GM23338 (cell line): ENCODE results near the gene GP1BB. TPM values are rescaled to one million over a fixed set of nuclear protein-coding genes. Genes with fewer than 3 reads are reported as not detected.

Experiments
- ATAC-seq: fragments of 200-7000 bp; cut with Tn5 transposase; 3 replicates; pipeline ENCODE4 v1.9.1; 2020
- DNase-seq: peaks from one replicate; pipeline ENCODE4 v3.0.0-alpha.2; 2015; ENCODE audit warnings: low spot score
- H2AFZ ChIP-seq: fragments of 200-600 bp; sonication (generic); 2 replicates; pipeline ENCODE4 v1.8.0; 2016; ENCODE audit warnings: antibody characterized with exemption, mild to moderate bottlenecking, moderate library complexity
- H3F3A ChIP-seq: fragments of 200-600 bp; sonication (generic); replicated peaks from 2 replicates; pipeline ENCODE4 v1.8.0; 2017; ENCODE audit warnings: antibody characterized with exemption, mixed run types, low read depth
- H3K27ac ChIP-seq: fragments of 200-600 bp; sonication (generic); 2 replicates; pipeline ENCODE4 v1.6.1; 2016; ENCODE audit warnings: low read depth
- H3K27me3 ChIP-seq: fragments of 200-600 bp; sonication (generic); 2 replicates; pipeline ENCODE4 v1.8.0; 2016; ENCODE audit warnings: mild to moderate bottlenecking, mixed run types, moderate library complexity; ENCODE audit not compliant: insufficient read depth
- H3K36me3 ChIP-seq: fragments of 200-600 bp; sonication (generic); 2 replicates; pipeline ENCODE4 v1.8.0; 2016; ENCODE audit warnings: mild to moderate bottlenecking; ENCODE audit not compliant: insufficient read depth
- H3K4me1 ChIP-seq: fragments of 200-600 bp; sonication (generic); 2 replicates; pipeline ENCODE4 v1.8.0; 2016; ENCODE audit warnings: mild to moderate bottlenecking, moderate library complexity; ENCODE audit not compliant: insufficient read depth
- H3K4me2 ChIP-seq: fragments of 200-600 bp; sonication (generic); 2 replicates; pipeline ENCODE4 v1.7.1; 2017; ENCODE audit warnings: mixed run types
- H3K4me3 ChIP-seq: fragments of 200-600 bp; sonication (generic); 2 replicates; pipeline ENCODE4 v1.6.1; 2016; ENCODE audit warnings: mixed run types
- H3K79me2 ChIP-seq: fragments of 200-600 bp; sonication (generic); replicated peaks from 2 replicates; pipeline ENCODE4 v1.8.0; 2017; ENCODE audit warnings: mild to moderate bottlenecking; ENCODE audit not compliant: insufficient read depth
- H3K9me2 ChIP-seq: fragments of 200-600 bp; sonication (generic); 2 replicates; pipeline ENCODE4 v1.8.0; 2017; ENCODE audit not compliant: insufficient read depth
- H4K20me1 ChIP-seq: fragments of 200-600 bp; sonication (generic); replicated peaks from 2 replicates; pipeline ENCODE4 v1.8.0; 2017; ENCODE audit warnings: mild to moderate bottlenecking; ENCODE audit not compliant: insufficient read depth
- H3K27ac Mint-ChIP-seq: 2 replicates; pipeline ENCODE4 v1.8.0; 2020; ENCODE audit warnings: inconsistent platforms, mild to moderate bottlenecking, moderate library complexity, mixed read lengths
- H3K27me3 Mint-ChIP-seq: 3 replicates; pipeline ENCODE4 v1.8.0; 2022; ENCODE audit warnings: low read depth, mild to moderate bottlenecking, moderate library complexity, mixed read lengths, inconsistent platforms; ENCODE audit not compliant: insufficient read depth, poor library complexity
- H3K36me3 Mint-ChIP-seq: 3 replicates; pipeline ENCODE4 v1.8.0; 2021; ENCODE audit warnings: low read depth, mild to moderate bottlenecking, inconsistent platforms, moderate library complexity, mixed read lengths
- H3K4me1 Mint-ChIP-seq: 3 replicates; pipeline ENCODE4 v1.8.0; 2020; ENCODE audit warnings: mild to moderate bottlenecking, inconsistent platforms, mixed read lengths
- H3K4me3 Mint-ChIP-seq: 3 replicates; pipeline ENCODE4 v1.8.0; 2021; ENCODE audit warnings: moderate library complexity, mild to moderate bottlenecking, inconsistent platforms, mixed read lengths
- H3K9me3 Mint-ChIP-seq: 3 replicates; pipeline ENCODE4 v1.8.0; 2020; ENCODE audit warnings: moderate library complexity, mild to moderate bottlenecking, inconsistent platforms, mixed read lengths
- CREB1 ChIP-seq: fragments of 250-450 bp; sonication (Bioruptor Pico); IDR thresholded peaks from 2 replicates; pipeline ENCODE4 v1.5.0; 2020; ENCODE audit warnings: low read depth, mild to moderate bottlenecking, moderate library complexity
- EZH2 ChIP-seq: fragments of 200-600 bp; sonication (generic); IDR thresholded peaks from one replicate; pipeline ENCODE4 v1.8.0; 2017; ENCODE audit warnings: antibody characterized with exemption, mild to moderate bottlenecking, low read depth; ENCODE audit not compliant: unreplicated experiment
- EZH2phosphoT487 ChIP-seq: fragments of 200-600 bp; sonication (generic); IDR thresholded peaks from one replicate; pipeline ENCODE4 v1.8.1; 2018; ENCODE audit warnings: antibody characterized with exemption; ENCODE audit not compliant: unreplicated experiment
- JUNB ChIP-seq: IDR thresholded peaks from one replicate; pipeline ENCODE4 v1.6.1; 2016; ENCODE audit warnings: antibody characterized with exemption; ENCODE audit not compliant: unreplicated experiment
- NANOG ChIP-seq: IDR thresholded peaks from 2 replicates; pipeline ENCODE4 v1.6.1; 2016; ENCODE audit warnings: antibody characterized with exemption, borderline replicate concordance
- POLR2AphosphoS5 ChIP-seq: IDR thresholded peaks from 2 replicates; pipeline ENCODE4 v1.6.1; 2016; ENCODE audit warnings: antibody characterized with exemption, low read depth
- STAT1 ChIP-seq: IDR thresholded peaks from one replicate; pipeline ENCODE4 v1.6.1; 2016; ENCODE audit warnings: antibody characterized with exemption; ENCODE audit not compliant: unreplicated experiment
- ZNF114 ChIP-seq: fragments of 250-450 bp; sonication (Bioruptor Pico); IDR thresholded peaks from 2 replicates; pipeline ENCODE4 v1.5.0; 2020; ENCODE audit warnings: mild to moderate bottlenecking, moderate library complexity
- ZNF331 ChIP-seq: fragments of 250-450 bp; sonication (Bioruptor Pico); IDR thresholded peaks from 2 replicates; pipeline ENCODE4 v1.5.0; 2020; ENCODE audit warnings: low read depth, mild to moderate bottlenecking, moderate library complexity
- polyA plus RNA-seq: library from polyadenylated mRNA; unstranded; fragments of >200 nt; fragmentation: Nextera tagmentation; extraction: Ambion mirVana; gene quantifications from 2 replicates; pipeline ENCODE4 v1.2.1, GENCODE V29; 2016
- total RNA-seq: library from RNA; depleted of rRNA; stranded (reverse); fragments of >200 nt; shearing (Covaris generic); gene quantifications from 2 replicates; pipeline ENCODE4 v1.2.3, GENCODE V29; 2014
- TF ChIP-seq, protein P1 (sequence below), 2 experiments: fragments of 200-600 bp in 1 of 2; sonication (generic) in 1 of 2; conservative IDR thresholded peaks; 2 replicates each; pipeline versions ENCODE4 v1.5.1 to v1.6.1; 2016 to 2017; ENCODE audit warnings: antibody characterized with exemption in 2 of 2, low read depth in 2 of 2, mild to moderate bottlenecking in 2 of 2, moderate library complexity in 1 of 2
- TF ChIP-seq, protein P2 (sequence below): fragments of 250-450 bp; sonication (Bioruptor Pico); IDR thresholded peaks from 2 replicates; pipeline ENCODE4 v1.5.0; 2020; ENCODE audit warnings: mild to moderate bottlenecking, moderate library complexity

Gene GP1BB
- total and polyA plus RNA-seq, 2 experiments from 2014 or later, result 0.53 to 1.3 TPM

DNA sequence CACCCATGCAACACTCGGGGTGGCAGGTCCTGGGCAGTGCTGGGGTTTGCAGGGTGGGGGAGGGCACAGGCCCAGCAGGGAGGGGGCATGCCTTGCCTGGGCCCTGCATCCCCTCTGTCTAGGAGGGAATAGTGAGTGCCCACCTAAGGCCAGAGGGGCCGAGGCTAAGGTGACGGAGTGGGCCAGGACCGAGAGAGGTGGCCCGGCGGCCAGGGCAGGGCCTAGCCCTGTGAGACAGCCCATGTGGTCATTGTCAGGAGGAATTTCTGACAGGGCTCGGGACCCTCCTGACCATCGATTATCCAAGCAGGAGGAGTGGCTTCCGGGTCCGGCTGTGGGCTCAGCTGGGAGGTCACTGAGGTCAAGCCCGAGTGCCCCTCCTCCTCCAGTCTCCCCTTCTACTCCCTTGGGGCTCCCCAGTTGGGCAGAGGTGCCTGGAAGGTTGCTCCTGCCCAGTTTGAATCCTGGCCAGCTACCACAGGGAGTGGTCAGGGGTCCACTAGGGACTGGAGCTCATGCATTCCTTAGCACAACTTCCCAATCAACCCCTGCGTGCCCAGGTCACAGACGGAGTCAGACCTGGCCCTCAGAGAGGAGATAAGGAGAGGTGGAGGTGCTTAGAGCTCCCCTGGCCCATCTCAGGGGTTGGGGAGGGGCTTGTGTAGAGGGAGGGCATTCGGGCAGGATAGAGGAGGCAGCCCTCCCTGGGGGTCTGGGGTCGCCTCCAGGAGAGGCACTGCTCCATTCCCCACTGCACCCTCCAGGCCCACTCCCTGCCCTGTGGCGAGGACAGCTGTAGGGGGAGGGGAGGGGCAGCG is 14.7 kb downstream of the GP1BB start (continued):
- TF ChIP-seq, protein P1, sequence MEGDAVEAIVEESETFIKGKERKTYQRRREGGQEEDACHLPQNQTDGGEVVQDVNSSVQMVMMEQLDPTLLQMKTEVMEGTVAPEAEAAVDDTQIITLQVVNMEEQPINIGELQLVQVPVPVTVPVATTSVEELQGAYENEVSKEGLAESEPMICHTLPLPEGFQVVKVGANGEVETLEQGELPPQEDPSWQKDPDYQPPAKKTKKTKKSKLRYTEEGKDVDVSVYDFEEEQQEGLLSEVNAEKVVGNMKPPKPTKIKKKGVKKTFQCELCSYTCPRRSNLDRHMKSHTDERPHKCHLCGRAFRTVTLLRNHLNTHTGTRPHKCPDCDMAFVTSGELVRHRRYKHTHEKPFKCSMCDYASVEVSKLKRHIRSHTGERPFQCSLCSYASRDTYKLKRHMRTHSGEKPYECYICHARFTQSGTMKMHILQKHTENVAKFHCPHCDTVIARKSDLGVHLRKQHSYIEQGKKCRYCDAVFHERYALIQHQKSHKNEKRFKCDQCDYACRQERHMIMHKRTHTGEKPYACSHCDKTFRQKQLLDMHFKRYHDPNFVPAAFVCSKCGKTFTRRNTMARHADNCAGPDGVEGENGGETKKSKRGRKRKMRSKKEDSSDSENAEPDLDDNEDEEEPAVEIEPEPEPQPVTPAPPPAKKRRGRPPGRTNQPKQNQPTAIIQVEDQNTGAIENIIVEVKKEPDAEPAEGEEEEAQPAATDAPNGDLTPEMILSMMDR (conservative IDR thresholded peaks at IDR 0.05; ENCODE audit: low read depth in 2 of 2), result no peak

DNA sequence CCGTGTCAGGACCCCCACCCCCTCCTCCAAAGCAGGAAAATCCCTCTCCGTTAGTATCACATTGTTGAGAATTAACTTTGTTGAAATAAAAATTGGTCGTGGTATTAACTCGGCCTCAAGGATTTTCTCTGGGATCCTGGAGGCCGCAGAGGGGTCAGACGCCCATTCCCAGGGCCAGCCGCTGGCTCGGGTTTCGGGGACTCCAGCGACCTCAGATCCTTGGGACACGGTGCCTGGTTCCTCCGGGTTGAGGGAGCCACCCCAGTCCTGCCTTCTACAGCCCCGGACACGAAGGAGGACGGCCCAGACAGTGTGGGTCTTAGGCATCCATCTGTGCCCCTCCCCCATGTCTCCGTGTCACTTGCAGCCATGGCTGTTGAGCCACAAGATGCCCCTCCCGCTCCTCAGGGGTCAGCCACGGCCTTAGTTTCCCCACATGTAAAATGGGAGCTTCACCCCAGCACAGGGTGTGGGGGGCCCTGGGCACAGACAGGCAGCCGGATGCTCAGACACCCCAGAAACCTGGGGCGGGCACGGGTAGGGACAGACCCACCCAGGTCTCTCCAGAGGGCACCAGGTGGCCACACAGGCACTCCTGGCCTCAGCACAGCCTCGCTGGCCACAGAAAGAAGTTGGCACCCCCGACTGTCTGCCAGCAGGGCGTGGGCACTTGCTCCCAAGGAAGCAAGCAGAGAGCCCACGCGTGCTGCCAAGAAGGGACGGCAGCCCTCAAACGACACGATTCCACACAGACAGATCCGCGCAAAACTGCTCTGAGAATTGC is 15.5 kb downstream of the GP1BB start:
- no peak overlapping the region for H3K4me3 Mint-ChIP-seq
- Histone ChIP-seq H3F3A (no peaks in the 10 kb centered on the region), H3K27me3 (no peaks in the 10 kb centered on the region), H3K4me1 (no peaks in the 10 kb centered on the region), H3K4me3 (no peak overlapping the region), H3K36me3 (no peaks in the 10 kb centered on the region), H3K79me2 (no peaks in the 10 kb centered on the region), H3K9me2 (no peaks in the 10 kb centered on the region), H2AFZ (no peak overlapping the region), H3K27ac (no peak overlapping the region), H3K4me2 (no peak overlapping the region), H4K20me1 (no peaks in the 10 kb centered on the region)
- no peak for TF ChIP-seq ZNF114 (CRISPR knock-in tag)
- no peak for TF ChIP-seq EZH2
- TF ChIP-seq STAT1, result no peak
- TF ChIP-seq JUNB, result no peak
- no peak for TF ChIP-seq ZNF331 (CRISPR knock-in tag)
- TF ChIP-seq CREB1, result no peak
- no peak for TF ChIP-seq EZH2phosphoT487
- no peak for TF ChIP-seq POLR2AphosphoS5
- TF ChIP-seq, protein P2, sequence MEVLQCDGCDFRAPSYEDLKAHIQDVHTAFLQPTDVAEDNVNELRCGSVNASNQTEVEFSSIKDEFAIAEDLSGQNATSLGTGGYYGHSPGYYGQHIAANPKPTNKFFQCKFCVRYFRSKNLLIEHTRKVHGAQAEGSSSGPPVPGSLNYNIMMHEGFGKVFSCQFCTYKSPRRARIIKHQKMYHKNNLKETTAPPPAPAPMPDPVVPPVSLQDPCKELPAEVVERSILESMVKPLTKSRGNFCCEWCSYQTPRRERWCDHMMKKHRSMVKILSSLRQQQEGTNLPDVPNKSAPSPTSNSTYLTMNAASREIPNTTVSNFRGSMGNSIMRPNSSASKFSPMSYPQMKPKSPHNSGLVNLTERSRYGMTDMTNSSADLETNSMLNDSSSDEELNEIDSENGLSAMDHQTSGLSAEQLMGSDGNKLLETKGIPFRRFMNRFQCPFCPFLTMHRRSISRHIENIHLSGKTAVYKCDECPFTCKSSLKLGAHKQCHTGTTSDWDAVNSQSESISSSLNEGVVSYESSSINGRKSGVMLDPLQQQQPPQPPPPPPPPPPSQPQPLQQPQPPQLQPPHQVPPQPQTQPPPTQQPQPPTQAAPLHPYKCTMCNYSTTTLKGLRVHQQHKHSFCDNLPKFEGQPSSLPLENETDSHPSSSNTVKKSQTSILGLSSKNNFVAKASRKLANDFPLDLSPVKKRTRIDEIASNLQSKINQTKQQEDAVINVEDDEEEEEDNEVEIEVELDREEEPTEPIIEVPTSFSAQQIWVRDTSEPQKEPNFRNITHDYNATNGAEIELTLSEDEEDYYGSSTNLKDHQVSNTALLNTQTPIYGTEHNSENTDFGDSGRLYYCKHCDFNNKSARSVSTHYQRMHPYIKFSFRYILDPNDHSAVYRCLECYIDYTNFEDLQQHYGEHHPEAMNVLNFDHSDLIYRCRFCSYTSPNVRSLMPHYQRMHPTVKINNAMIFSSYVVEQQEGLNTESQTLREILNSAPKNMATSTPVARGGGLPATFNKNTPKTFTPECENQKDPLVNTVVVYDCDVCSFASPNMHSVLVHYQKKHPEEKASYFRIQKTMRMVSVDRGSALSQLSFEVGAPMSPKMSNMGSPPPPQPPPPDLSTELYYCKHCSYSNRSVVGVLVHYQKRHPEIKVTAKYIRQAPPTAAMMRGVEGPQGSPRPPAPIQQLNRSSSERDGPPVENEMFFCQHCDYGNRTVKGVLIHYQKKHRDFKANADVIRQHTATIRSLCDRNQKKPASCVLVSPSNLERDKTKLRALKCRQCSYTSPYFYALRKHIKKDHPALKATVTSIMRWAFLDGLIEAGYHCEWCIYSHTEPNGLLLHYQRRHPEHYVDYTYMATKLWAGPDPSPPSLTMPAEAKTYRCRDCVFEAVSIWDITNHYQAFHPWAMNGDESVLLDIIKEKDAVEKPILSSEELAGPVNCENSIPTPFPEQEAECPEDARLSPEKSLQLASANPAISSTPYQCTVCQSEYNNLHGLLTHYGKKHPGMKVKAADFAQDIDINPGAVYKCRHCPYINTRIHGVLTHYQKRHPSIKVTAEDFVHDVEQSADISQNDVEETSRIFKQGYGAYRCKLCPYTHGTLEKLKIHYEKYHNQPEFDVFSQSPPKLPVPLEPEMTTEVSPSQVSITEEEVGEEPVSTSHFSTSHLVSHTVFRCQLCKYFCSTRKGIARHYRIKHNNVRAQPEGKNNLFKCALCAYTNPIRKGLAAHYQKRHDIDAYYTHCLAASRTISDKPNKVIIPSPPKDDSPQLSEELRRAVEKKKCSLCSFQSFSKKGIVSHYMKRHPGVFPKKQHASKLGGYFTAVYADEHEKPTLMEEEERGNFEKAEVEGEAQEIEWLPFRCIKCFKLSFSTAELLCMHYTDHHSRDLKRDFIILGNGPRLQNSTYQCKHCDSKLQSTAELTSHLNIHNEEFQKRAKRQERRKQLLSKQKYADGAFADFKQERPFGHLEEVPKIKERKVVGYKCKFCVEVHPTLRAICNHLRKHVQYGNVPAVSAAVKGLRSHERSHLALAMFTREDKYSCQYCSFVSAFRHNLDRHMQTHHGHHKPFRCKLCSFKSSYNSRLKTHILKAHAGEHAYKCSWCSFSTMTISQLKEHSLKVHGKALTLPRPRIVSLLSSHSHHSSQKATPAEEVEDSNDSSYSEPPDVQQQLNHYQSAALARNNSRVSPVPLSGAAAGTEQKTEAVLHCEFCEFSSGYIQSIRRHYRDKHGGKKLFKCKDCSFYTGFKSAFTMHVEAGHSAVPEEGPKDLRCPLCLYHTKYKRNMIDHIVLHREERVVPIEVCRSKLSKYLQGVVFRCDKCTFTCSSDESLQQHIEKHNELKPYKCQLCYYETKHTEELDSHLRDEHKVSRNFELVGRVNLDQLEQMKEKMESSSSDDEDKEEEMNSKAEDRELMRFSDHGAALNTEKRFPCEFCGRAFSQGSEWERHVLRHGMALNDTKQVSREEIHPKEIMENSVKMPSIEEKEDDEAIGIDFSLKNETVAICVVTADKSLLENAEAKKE (CRISPR knock-in tag), result no peak
- no peak for TF ChIP-seq NANOG
- H3K27me3 Mint-ChIP-seq, result peaks cover 7% of the 10 kb centered on the region
- no peaks in the 10 kb centered on the region for H3K9me3 Mint-ChIP-seq
- ATAC-seq (peak; percentile 11; the same call in 2 of the 3 replicates), DNase-seq (no peak)
- no peaks in the 10 kb centered on the region for H3K36me3 Mint-ChIP-seq
- H3K4me1 Mint-ChIP-seq, result peaks cover 6% of the 10 kb centered on the region
- no peak overlapping the region for H3K27ac Mint-ChIP-seq
